ENCODE measurements around the gene CRYBG2. TPM values are rescaled to one million over a fixed set of nuclear protein-coding genes. Genes with fewer than 3 reads are reported as not detected.

The CRYBG2 gene
- total and polyA plus RNA-seq, 2 of the 8 experiments (the other 6 are each of a cell fraction or from before 2014, with no cell fraction given) = 14.2 to 17.0 TPM

DNA sequence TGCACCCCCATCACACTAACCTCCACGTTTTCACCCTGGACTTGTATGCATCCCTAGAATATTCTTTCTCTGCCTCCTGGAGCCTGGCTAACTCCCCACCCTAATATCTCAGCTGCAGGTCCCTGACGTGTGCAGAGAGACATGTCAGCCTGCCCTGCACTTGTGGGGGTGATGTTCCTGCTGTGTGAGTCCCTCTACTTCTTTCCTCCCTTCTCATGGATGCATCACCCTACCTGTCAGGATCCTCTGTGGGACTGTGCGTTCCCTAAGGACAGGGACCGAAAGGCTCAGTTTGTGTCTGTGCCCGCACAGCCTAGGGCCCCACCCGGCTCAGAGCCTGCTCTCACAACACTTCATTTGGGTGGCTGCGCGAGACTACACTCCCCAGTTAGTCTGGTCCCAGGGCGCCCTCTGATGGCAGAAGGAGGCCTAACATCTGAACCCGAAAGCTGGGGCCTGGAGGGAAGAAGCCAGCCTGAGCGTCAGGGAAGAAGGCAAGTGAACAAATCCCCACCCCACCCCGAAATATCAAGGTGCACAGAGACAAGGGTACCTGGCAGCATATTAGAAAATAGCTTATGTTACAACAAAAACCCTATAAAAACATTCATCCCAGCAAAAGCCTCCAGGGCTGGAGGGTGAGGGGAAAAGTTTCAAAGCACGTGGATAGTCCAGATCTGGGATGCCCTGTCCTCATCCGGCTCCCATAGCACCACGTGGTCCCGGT, 32.5 kb downstream of the CRYBG2 start (continued):
- TF ChIP-seq HDAC2 (IDR thresholded peaks at IDR 0.05; ENCODE audit: borderline replicate concordance in 1 of 2, low read depth in 2 of 2, low read length in 2 of 2) (no peak), YY1 (IDR thresholded peaks at IDR 0.05; ENCODE audit: low read depth, low read length) (0 out of 2 replicates have a peak, but pooled peaks have one; percentile 15), CREB1 (IDR thresholded peaks at IDR 0.05) (0 out of 2 replicates have a peak, but pooled peaks have one; percentile 9), TAF7 (optimal IDR thresholded peaks at IDR 0.05; ENCODE audit: borderline replicate concordance, low read depth, low read length) (peak; percentile 26), SP4 (IDR thresholded peaks at IDR 0.05; ENCODE audit: low read length) (no peak)
- TF ChIP-seq, protein P1, sequence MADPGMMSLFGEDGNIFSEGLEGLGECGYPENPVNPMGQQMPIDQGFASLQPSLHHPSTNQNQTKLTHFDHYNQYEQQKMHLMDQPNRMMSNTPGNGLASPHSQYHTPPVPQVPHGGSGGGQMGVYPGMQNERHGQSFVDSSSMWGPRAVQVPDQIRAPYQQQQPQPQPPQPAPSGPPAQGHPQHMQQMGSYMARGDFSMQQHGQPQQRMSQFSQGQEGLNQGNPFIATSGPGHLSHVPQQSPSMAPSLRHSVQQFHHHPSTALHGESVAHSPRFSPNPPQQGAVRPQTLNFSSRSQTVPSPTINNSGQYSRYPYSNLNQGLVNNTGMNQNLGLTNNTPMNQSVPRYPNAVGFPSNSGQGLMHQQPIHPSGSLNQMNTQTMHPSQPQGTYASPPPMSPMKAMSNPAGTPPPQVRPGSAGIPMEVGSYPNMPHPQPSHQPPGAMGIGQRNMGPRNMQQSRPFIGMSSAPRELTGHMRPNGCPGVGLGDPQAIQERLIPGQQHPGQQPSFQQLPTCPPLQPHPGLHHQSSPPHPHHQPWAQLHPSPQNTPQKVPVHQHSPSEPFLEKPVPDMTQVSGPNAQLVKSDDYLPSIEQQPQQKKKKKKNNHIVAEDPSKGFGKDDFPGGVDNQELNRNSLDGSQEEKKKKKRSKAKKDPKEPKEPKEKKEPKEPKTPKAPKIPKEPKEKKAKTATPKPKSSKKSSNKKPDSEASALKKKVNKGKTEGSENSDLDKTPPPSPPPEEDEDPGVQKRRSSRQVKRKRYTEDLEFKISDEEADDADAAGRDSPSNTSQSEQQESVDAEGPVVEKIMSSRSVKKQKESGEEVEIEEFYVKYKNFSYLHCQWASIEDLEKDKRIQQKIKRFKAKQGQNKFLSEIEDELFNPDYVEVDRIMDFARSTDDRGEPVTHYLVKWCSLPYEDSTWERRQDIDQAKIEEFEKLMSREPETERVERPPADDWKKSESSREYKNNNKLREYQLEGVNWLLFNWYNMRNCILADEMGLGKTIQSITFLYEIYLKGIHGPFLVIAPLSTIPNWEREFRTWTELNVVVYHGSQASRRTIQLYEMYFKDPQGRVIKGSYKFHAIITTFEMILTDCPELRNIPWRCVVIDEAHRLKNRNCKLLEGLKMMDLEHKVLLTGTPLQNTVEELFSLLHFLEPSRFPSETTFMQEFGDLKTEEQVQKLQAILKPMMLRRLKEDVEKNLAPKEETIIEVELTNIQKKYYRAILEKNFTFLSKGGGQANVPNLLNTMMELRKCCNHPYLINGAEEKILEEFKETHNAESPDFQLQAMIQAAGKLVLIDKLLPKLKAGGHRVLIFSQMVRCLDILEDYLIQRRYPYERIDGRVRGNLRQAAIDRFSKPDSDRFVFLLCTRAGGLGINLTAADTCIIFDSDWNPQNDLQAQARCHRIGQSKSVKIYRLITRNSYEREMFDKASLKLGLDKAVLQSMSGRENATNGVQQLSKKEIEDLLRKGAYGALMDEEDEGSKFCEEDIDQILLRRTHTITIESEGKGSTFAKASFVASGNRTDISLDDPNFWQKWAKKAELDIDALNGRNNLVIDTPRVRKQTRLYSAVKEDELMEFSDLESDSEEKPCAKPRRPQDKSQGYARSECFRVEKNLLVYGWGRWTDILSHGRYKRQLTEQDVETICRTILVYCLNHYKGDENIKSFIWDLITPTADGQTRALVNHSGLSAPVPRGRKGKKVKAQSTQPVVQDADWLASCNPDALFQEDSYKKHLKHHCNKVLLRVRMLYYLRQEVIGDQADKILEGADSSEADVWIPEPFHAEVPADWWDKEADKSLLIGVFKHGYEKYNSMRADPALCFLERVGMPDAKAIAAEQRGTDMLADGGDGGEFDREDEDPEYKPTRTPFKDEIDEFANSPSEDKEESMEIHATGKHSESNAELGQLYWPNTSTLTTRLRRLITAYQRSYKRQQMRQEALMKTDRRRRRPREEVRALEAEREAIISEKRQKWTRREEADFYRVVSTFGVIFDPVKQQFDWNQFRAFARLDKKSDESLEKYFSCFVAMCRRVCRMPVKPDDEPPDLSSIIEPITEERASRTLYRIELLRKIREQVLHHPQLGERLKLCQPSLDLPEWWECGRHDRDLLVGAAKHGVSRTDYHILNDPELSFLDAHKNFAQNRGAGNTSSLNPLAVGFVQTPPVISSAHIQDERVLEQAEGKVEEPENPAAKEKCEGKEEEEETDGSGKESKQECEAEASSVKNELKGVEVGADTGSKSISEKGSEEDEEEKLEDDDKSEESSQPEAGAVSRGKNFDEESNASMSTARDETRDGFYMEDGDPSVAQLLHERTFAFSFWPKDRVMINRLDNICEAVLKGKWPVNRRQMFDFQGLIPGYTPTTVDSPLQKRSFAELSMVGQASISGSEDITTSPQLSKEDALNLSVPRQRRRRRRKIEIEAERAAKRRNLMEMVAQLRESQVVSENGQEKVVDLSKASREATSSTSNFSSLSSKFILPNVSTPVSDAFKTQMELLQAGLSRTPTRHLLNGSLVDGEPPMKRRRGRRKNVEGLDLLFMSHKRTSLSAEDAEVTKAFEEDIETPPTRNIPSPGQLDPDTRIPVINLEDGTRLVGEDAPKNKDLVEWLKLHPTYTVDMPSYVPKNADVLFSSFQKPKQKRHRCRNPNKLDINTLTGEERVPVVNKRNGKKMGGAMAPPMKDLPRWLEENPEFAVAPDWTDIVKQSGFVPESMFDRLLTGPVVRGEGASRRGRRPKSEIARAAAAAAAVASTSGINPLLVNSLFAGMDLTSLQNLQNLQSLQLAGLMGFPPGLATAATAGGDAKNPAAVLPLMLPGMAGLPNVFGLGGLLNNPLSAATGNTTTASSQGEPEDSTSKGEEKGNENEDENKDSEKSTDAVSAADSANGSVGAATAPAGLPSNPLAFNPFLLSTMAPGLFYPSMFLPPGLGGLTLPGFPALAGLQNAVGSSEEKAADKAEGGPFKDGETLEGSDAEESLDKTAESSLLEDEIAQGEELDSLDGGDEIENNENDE (IDR thresholded peaks at IDR 0.05; ENCODE audit: insufficient replicate concordance, low read length) = no peak
